Head of caudate nucleus (tissue), 42 donors: ENCODE results near the gene C1orf185.

Experiments
- DNase-seq, 42 donors: peaks; one replicate each; pipeline versions ENCODE4 v3.0.0 to v3.0.0-alpha.2; 2020 to 2021; ENCODE audit warnings: mixed read lengths in 7 of 42
- intact Hi-C: fragments of 100-400 bp; cut with DNase I; formaldehyde crosslinking; loops from one replicate; pipeline ENCODE4 v1.15.0; 2022

Gene C1orf185

GRCh38 chr1:51192213-51192843 is 90.3 kb downstream of the C1orf185 start:
- peak; percentile 13 to 91 (median 74) for DNase-seq
- intact Hi-C loops = loop anchor here (5.0 kb wide), 1 partner anchor 105 kb away; no protein-coding TSS in a partner anchor

GRCh38 chr1:51193564-51193963 is 91.5 kb downstream of the C1orf185 start:
- no peak for DNase-seq
- intact Hi-C loops = loop anchor here (5.0 kb wide), 1 partner anchor 104 kb away; no protein-coding TSS in a partner anchor
